CD4-positive, alpha-beta T cell treated with Interleukin-4 for 4 hours (primary cell): Measurements from ENCODE around the gene METTL17.
"Not testable (repeated sequence)": the region's sequence is repeated elsewhere in the genome, so short reads cannot be mapped to it uniquely, and the experiment has no call there.

Experiments
- DNase-seq: peaks from one replicate; pipeline ENCODE4 v3.0.0-alpha.2; 2020

METTL17 gene

DNA sequence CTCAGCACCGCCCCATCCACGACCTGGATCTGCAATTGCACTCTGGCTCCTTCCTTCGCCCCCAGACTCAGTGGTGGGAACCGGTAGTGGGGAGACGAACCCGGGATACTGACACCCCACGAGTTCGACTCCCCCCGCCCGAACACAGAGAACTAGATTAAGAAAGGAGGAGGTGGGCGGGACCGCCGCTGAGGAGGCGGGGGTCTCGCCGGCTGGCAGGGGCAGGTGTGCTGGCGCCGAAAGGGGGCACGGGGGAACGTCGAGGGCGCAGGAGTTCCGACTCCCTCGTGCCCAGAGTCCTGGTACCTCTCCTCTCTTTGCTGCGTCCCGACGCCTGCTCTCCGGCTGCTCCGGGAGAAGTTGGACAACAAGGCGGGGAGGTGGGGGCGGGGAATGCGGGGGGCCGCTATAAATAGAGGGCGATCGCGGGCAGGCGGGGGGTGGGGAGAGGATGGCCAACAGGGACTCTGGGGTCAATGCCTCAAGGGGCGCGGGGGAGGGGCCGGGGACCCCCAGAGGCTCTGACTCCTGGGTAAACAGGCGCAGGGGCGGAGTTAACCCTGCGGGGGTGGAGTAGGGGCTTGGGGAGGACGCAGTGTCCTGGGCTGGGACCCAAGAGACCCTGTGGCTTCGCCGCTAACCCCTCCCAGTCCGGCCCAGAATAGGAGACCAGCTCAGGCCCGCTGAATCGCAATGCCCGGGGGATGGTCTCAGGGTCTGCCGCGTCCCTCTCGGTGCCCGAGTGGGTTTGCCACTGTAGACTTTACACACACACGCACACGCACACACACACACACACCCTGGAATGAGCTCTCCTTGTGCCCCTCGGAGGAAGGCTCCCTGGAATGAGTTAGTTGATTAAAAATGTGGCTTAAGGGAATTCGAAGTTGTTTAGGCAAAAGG, 35.8 kb downstream of the METTL17 start:
- no peak for DNase-seq

- DNase-seq = no peak
These were observed 36.7 kb downstream of the METTL17 start for GRCh38 chr14:21026274-21026987.

DNA sequence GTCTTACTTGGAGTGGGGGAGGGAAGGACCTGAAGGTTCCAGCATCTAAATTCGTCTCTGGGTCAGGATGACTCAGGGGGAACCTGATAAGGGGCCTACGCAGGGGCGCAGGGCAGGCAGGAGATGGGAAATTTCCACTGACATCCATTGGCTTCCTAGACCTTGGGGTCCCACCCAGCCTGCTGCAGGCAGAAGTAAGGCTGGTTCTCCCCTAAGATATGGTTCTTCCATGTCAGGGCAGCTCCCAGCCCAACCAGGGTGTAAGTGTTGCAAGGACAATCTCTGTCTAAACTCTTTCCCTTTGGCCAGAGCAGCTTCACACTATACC, 37.2 kb downstream of the METTL17 start:
- no peak for DNase-seq

DNA sequence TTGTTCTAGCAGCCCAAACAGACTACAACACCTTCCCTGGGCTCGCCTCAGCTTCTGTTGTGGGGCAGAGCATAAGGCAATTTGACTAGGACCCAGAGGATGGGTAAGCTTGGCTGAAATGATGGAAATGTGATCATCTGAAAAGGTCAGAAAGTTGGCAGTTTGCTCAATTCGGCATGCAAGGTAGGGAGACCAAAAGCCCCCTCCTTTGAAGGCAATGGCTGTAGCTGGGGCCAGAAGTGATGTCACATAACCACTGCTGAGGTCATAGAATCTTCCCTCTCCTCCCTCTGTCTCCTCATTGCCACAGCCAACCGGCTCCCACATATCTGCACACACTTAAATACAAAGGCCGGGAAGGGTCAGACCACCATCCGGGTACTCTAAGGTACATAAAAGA, 40.1 kb downstream of the METTL17 start, which contains the start of gene TPPP2:
Gene TPPP2, plus strand, starts transcription at position 301 of the 400 bp plus-strand sequence. CDS start 365 bp downstream, outside the sequence.
- DNase-seq = no peak

- no peak for DNase-seq
These were observed 40.8 kb downstream of the METTL17 start for GRCh38 chr14:21030531-21030930.

DNA sequence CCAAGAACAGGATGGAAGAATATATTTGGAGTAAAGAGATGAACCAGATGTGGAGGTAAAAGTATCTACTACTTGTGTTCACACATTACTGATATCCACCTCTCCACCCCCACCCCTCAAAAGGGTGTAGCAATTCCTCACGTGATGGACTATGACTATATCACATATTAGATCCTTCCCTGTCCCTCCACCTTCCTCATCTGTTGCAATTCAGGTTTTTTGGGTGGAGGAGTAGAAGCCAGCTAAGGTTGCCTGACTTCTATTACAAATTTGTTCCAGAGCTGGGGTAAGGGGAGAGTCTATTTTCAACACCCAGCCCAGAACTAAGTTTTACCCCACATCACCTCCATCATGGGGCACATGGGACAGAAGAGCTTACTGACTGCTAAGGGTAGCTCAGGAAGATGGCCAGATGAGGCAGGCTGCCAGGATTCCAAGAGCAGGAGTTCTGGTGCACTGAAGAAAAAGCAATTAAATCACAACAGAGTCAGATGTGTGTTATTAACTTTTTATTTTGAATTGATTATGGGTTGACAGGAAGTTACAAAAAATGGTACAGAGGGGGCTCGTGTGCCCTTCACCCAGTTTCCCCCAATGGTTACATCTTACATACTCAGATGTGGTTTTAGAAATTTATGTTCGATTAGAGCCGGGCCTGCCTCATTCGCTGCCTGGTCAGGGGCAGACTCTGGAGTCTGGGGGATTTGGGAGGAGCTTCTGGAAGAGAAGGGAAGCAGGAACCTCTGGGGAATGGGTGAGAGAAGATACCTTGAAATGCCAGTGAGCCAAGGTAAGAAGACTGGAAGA, 42.7 kb downstream of the METTL17 start:
- no peak for DNase-seq

DNA sequence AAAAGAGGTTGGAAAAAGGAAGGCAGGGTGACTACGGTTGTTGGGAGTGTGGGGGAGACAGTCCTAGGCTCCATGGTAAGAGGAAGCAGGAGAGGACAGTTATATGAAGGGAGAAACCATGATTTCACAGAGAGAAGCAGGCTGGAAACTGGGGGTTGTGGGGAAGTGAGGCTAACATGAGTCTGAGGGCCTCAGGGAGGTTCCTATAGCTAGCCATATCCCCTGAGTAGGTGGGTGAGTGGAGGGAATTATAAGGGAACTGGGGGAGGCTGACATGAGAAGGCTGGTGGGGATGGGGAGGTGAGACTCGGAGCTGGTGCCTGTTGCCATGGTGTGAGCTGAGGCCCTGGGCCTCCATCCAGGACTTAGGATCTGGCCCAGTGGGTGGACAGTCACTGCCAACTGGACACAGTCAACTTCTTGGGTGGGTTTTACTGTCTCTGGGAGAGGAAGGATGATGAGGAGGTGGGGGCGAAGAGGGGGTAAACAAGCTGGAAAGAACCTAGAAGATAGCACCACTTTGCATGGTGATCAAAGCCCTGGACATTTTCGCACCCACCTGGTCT, 43.4 kb downstream of the METTL17 start:
- no peak for DNase-seq

- DNase-seq = no peak
These were observed 44.9 kb downstream of the METTL17 start, which contains the start of gene RNASE13 for GRCh38 chr14:21034707-21035106. RNASE13 (minus strand) TSS chr14:21034807; CDS start chr14:21034288, 519 bp downstream.

DNA sequence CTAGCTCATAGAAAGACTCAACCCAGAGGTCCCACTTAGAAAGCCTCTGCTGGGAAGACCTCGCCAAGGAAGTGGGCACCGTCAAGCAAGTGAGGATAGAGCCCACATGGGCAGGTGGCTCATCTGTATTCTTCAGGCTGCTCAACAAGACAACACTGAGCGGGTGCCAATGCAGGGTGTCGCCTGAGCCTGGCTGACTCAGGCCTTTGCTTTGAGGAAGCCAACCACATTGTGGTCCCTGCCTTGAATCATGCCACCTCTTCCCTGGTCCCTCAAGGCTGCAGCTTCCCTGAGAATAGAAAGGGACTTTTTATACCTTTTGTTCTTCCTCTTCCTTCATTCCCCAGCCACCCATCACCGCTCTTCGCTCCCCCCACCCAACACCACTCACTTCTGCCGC, 47.0 kb downstream of the METTL17 start:
- DNase-seq = no peak

GRCh38 chr14:21037156-21037555, 47.4 kb downstream of the METTL17 start:
- DNase-seq = no peak

DNA sequence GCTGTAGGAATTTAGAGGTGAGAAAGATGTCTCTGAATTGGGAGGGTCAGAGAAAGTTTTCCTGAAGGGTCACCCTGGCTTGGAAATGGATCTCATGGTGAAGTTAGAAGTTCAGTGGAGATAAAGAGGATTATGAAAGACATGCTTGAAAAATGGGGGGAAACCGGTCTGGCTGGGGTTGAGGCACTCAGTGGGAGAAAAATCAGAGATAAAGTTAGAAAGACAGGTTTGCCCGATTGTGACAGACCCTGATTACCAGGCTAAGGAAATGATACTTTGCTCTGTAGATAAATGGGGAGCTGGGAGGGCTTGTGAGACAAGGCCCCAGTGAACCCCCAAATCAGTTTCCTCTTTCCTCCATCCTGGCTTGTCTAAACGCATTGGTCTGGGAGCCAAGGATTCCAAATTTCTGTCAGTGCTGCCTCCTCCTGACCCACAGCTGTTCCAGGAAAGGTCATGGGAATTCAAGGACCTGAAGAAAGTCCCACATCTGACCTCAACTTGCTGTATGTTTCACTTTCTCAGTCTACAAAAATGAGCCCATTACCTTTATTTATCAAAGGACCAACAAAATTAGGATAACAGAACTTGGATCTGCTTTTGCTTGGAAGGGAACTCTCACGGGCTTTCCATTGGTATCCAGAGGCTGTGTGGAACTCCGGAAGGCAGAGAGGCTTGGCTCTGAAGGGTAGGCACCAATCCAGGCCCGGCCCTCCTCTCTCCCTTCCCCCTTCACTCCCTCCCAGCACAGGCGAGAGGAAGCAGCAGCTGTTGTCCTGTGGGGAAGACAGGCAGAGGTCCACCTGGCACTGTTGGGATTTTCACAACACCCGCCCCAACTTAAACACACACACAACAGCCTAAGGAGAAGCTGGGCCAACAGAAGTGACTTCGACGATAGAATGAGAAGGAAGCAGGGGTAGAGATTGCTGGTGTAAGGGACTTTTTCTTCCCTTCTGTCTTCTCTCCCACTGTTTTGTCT, 49.0 kb downstream of the METTL17 start:
- DNase-seq = no peak

DNA sequence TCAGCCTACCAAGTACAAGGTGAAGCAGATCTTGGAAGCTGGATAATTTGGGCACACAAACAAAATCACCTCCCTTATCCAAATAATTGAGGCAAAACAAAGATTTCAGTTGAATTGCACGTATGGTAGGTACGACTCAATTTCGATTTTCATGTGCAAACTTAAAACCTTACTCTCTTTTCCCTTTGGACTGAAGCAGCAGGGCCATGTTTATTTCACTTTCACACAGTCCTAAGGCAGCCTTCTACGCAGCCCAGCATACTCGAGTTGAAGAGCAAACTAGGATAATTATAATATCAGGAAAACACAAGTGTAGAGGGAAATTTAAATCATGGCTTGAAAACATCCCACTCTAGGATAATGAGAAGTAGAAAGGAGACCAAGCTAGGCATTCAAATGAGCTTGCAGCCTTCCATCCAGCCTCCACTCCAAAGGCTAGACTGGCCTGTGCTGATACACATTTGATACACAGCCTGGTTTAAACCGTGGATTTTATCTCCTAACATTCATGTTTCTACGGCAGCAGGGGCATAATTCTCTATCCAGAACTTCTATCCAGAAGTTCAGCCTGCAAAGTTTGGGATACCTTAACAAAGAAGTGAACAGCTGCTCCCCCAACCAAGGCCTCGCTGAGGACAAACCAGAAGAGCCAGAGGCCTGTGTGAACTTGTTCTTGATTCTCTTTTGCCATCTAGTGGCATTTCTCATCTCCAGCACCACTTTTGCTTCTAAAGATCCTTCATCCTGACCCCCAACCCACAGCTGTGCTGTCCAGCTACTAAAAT, 50.0 kb downstream of the METTL17 start:
- peak; percentile 45 for DNase-seq

DNA sequence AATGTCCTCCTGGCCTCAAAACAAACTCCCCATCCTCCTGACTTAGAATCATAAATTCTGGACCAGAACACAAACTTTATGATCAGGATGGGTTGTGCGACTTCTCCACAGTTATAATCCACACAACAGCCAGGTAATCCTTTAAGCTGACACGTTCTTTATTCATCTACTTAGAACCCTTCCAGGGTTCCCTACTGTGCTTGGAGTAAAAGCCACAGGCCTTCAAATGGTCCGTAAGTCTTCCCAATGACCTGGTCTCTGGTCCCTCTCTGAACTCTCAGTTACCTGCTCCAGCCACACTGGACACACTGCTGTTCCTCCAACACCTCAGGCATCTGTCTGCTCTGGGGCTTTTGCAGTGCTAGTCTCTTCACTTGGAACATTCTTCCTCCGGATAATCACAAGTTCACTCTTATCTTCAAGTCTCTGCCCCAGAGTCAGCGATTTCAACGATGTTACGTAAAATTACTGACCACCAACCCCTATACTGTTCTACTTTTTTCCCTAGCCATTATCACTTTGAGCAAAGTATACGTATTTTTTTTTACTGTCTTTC, 50.7 kb downstream of the METTL17 start:
- DNase-seq = no peak

DNA sequence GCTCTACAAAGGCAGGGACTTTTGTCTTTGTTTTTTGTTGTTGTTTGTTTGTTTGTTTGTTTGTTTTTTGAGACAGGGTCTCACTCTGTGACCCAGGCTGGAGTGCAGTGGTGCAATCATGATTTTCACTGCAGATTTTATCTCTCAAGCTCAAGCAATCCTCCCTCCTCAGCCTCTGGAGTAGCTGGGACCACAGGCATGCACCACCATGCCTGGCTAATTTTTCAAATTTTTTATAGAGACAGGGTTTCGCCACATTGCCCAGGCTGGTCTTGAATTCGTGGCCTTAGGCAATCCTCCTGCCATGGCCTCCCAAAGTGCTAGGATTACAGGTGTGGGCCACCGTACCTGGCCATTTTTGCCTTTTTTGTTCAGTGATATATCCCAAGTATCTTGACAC, 51.2 kb downstream of the METTL17 start:
- DNase-seq = not testable (repeated sequence)

GRCh38 chr14:21041676-21042433, 52.1 kb downstream of the METTL17 start, which contains the start of gene RNASE7:
RNASE7 (plus strand) TSS chr14:21042362; CDS start chr14:21042993, 631 bp downstream.
- no peak for DNase-seq

DNA sequence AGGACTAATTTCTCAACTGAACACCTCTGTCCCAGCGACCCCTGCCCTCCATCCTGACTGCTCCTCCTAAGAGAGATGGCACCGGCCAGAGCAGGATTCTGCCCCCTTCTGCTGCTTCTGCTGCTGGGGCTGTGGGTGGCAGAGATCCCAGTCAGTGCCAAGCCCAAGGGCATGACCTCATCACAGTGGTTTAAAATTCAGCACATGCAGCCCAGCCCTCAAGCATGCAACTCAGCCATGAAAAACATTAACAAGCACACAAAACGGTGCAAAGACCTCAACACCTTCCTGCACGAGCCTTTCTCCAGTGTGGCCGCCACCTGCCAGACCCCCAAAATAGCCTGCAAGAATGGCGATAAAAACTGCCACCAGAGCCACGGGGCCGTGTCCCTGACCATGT, 53.1 kb downstream of the METTL17 start:
- no peak for DNase-seq

DNA sequence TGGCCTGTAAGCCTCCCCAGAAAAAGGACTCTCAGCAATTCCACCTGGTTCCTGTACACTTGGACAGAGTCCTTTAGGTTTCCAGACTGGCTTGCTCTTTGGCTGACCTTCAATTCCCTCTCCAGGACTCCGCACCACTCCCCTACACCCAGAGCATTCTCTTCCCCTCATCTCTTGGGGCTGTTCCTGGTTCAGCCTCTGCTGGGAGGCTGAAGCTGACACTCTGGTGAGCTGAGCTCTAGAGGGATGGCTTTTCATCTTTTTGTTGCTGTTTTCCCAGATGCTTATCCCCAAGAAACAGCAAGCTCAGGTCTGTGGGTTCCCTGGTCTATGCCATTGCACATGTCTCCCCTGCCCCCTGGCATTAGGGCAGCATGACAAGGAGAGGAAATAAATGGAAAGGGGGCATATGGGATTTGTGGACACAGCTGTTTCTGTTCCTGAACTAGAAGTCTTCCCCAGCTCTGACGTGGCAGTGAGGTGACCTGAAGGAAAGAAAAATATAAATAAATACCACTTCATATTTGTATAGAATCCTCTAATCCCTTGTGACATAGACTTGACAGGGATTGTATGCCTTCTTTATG, 53.7 kb downstream of the METTL17 start:
- DNase-seq = no peak

DNA sequence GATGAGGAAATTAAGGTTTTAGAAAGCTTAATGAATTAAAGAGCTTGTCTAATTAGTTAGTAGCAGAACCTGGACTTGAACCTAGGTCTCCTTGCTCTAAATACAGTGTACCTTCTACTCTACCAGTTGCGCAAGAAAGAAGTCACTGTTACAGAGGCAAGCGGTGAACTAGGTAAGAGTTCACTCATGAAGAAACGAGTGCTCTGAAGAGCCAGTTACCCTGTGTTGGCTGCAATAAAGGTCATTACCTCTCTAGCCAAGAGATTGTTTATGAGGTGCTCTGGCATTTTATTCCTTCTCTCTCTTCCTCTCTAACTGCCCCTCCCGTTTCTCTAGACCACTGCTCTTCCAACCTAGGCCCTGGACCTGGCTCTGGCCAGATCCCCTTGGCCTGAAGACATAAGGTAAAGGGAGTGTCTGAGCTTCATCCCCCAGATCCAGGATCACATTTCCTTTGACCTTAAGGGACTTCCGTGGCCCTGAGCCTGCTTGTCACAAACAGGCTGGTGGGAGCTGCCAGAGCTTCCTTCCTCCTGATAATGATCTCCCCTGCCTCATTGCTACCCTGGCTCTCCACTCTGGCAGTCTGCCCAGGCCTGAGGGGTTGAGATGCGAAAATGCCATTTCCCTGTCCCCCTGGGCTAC, 54.3 kb downstream of the METTL17 start:
- no peak for DNase-seq
